Keratinocyte (primary cell): Measurements from ENCODE around the gene PPARA. TPM values are rescaled to one million over a fixed set of nuclear protein-coding genes. Genes with fewer than 3 reads are reported as not detected.

Experiments used
- DNase-seq: peaks from one replicate; pipeline ENCODE4 v3.0.0-alpha.2; 2011; ENCODE audit warnings: low read depth, missing footprints, low spot score
- FAIRE-seq: peaks from 2 replicates; lab custom pipeline; 2011; peaks lifted over from hg19 to GRCh38; lab: Jason Lieb, UNC
- H2AFZ ChIP-seq: 2 replicates; pipeline ENCODE4 v1.6.0; 2012; ENCODE audit warnings: low read length, control low read depth, inconsistent platforms; ENCODE audit not compliant: control insufficient read depth
- H3K27ac ChIP-seq: 2 replicates; pipeline ENCODE4 v1.5.1; 2011; ENCODE audit warnings: low read length; ENCODE audit not compliant: control insufficient read depth, insufficient read depth
- H3K27me3 ChIP-seq: 3 replicates; pipeline ENCODE4 v1.6.0; 2011; ENCODE audit warnings: low read length; ENCODE audit not compliant: control insufficient read depth, insufficient read depth; ENCODE audit errors: extremely low read depth
- H3K36me3 ChIP-seq, 2 experiments: 2 replicates in 1 of 2; 3 replicates in 1 of 2; pipeline ENCODE4 v1.5.1; 2011; ENCODE audit warnings: low read length in 2 of 2, mild to moderate bottlenecking in 1 of 2; ENCODE audit not compliant: control insufficient read depth in 2 of 2, insufficient read depth in 2 of 2; ENCODE audit errors: extremely low read depth in 1 of 2
- H3K4me1 ChIP-seq: 3 replicates; pipeline ENCODE4 v1.5.1; 2011; ENCODE audit warnings: low read length; ENCODE audit not compliant: control insufficient read depth, insufficient read depth; ENCODE audit errors: extremely low read depth
- H3K4me2 ChIP-seq: 3 replicates; pipeline ENCODE4 v1.6.0; 2011; ENCODE audit warnings: low read depth, low read length; ENCODE audit not compliant: control insufficient read depth, insufficient read depth; ENCODE audit errors: extremely low read depth
- H3K4me3 ChIP-seq, 3 experiments: fragments of 200-600 bp in 1 of 3; sonication (generic) in 1 of 3; 2 replicates in 2 of 3; 3 replicates in 1 of 3; pipeline ENCODE4 v1.5.1; 2011 to 2016; ENCODE audit warnings: low read length in 3 of 3, mild to moderate bottlenecking in 3 of 3, control low read depth in 2 of 3, inconsistent platforms in 1 of 3, low read depth in 1 of 3, mixed read lengths in 1 of 3, mixed run types in 1 of 3, moderate library complexity in 1 of 3; ENCODE audit not compliant: control insufficient read depth in 2 of 3, insufficient read depth in 2 of 3; ENCODE audit errors: extremely low read depth in 1 of 3
- H3K79me2 ChIP-seq: 2 replicates; pipeline ENCODE4 v1.6.0; 2012; ENCODE audit warnings: low read length; ENCODE audit not compliant: control insufficient read depth, insufficient read depth
- H3K9ac ChIP-seq: 3 replicates; pipeline ENCODE4 v1.6.0; 2011; ENCODE audit warnings: low read length; ENCODE audit not compliant: control insufficient read depth, insufficient read depth; ENCODE audit errors: extremely low read depth
- H3K9me1 ChIP-seq: 3 replicates; pipeline ENCODE4 v1.6.0; 2011; ENCODE audit warnings: low read length; ENCODE audit not compliant: control insufficient read depth, insufficient read depth; ENCODE audit errors: extremely low read depth
- H3K9me3 ChIP-seq: 2 replicates; pipeline ENCODE4 v1.5.1; 2012; ENCODE audit warnings: low read depth, low read length; ENCODE audit not compliant: control insufficient read depth
- H4K20me1 ChIP-seq: 3 replicates; pipeline ENCODE4 v1.6.0; 2011; ENCODE audit warnings: low read length; ENCODE audit not compliant: control insufficient read depth, insufficient read depth; ENCODE audit errors: extremely low read depth
- EZH2 ChIP-seq: IDR thresholded peaks from one replicate; pipeline ENCODE4 v1.6.1; 2012; ENCODE audit warnings: inconsistent platforms, mild to moderate bottlenecking, low read length, moderate library complexity
- dilution Hi-C: fragments of 300-500 bp; cut with MboI; formaldehyde crosslinking; loops from one replicate; pipeline ENCODE4 v1.7.0; 2020; ENCODE audit warnings: low sequenced_read_pairs; ENCODE audit not compliant: extremely low pct_ligation_motif_present
- polyA plus RNA-seq, 5 experiments: library from polyadenylated mRNA; depleted of rRNA in 3 of 5; stranded (reverse) in 3 of 5; stranded (forward) in 1 of 5; unstranded in 1 of 5; fragments of >200 nt; gene quantifications; 1 replicate in 1 of 5; 2 replicates in 3 of 5; 3 replicates in 1 of 5; pipeline versions ENCODE4 v1.2.1 to v1.2.3, GENCODE V29; 2011 to 2012; ENCODE audit warnings: missing spikeins in 2 of 5, low read depth in 1 of 5, low replicate concordance in 1 of 5
- TF ChIP-seq, protein P1 (sequence below), 3 experiments: IDR thresholded peaks in 1 of 3; conservative IDR thresholded peaks in 1 of 3; optimal IDR thresholded peaks in 1 of 3; 2 replicates in 2 of 3; 3 replicates in 1 of 3; pipeline versions ENCODE3 to v1.5.1; 2011; ENCODE audit warnings: low read length in 3 of 3, mild to moderate bottlenecking in 3 of 3, moderate library complexity in 2 of 3, control low read depth in 1 of 3, inconsistent platforms in 1 of 3; ENCODE audit not compliant: insufficient read depth in 2 of 3; ENCODE audit errors: extremely low read depth in 1 of 3

Gene PPARA
- polyA plus RNA-seq, 1 donor (not counting 4 experiments of a cell fraction or from before 2014, with no cell fraction given): 4.9 TPM

DNA sequence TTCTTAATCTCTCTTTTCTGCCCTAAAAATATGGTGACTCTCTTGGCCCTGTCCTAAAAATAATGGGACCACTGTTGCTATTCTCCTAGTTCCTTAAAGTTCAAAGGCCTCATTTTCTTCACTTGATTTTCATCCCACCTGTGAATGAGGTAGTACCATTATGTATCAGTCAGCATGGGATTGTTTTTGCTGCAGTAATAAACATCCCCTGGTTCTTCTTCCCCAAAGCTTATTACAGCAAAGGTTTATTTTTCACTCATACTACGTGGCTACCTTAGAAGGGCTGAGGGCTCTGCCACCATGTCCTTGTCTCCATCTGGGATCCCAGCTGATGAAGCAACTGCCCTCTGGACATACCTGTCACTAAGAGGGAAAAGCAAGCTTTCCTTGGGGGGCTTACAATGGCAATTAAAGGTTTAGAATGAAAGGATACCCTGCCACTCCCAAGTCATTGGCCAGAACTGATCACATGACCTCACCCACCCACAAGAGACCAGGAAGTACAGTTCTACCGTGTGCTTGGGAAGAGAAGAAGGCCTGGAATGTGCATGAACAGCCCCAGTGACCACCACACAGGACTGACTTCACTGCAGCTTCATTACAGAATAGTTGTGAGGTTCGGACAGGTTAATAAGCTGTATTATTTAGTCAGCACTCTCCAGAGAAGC lies 125.3 kb downstream of the PPARA start:
- Histone ChIP-seq H3K4me3 (no peak overlapping the region), H3K27ac (no peak overlapping the region), H3K27me3 (no peaks in the 10 kb centered on the region), H4K20me1 (no peaks in the 10 kb centered on the region), H3K4me1 (no peaks in the 10 kb centered on the region), H2AFZ (no peak overlapping the region), H3K9me3 (no peaks in the 10 kb centered on the region), H3K4me2 (no peak overlapping the region), H3K36me3 (peaks cover 24% of the 10 kb centered on the region in 2 experiments), H3K79me2 (no peaks in the 10 kb centered on the region), H3K9me1 (no peaks in the 10 kb centered on the region), H3K9ac (no peak overlapping the region)
- DNase-seq: no peak
- dilution Hi-C loops: no loop called here
- TF ChIP-seq EZH2: no peak
- TF ChIP-seq, protein P1, sequence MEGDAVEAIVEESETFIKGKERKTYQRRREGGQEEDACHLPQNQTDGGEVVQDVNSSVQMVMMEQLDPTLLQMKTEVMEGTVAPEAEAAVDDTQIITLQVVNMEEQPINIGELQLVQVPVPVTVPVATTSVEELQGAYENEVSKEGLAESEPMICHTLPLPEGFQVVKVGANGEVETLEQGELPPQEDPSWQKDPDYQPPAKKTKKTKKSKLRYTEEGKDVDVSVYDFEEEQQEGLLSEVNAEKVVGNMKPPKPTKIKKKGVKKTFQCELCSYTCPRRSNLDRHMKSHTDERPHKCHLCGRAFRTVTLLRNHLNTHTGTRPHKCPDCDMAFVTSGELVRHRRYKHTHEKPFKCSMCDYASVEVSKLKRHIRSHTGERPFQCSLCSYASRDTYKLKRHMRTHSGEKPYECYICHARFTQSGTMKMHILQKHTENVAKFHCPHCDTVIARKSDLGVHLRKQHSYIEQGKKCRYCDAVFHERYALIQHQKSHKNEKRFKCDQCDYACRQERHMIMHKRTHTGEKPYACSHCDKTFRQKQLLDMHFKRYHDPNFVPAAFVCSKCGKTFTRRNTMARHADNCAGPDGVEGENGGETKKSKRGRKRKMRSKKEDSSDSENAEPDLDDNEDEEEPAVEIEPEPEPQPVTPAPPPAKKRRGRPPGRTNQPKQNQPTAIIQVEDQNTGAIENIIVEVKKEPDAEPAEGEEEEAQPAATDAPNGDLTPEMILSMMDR (optimal IDR thresholded peaks at IDR 0.05 in 1 of 3, IDR thresholded peaks at IDR 0.05 in 1 of 3, conservative IDR thresholded peaks at IDR 0.05 in 1 of 3; ENCODE audit: extremely low read depth in 1 of 3, insufficient read depth in 2 of 3, low read length in 3 of 3): no peak
- no peak for FAIRE-seq

DNA sequence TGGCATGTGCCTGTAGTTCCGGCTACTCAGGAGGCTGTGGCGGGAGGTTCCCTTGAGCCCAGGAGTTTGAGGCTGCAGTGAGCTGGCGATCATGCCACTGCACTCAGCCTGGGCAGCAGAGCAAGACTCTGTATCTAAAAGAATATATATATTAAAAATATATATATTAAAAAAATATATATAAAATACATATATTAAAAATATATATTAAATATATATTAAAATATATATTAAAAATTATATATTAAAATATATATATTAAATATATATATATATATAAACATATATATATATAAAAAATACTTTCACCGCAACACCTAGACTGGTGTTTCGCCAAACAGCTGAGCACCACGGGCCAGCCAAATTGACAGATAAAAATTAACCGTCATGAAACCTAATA lies 126.2 kb downstream of the PPARA start:
- Histone ChIP-seq H3K79me2 (no peaks in the 10 kb centered on the region), H3K4me3 (no peak overlapping the region), H3K9me3 (no peaks in the 10 kb centered on the region), H4K20me1 (no peaks in the 10 kb centered on the region), H3K27me3 (no peaks in the 10 kb centered on the region), H3K4me1 (no peaks in the 10 kb centered on the region), H3K4me2 (no peak overlapping the region), H3K36me3 (peaks cover 24% of the 10 kb centered on the region in 2 experiments), H3K27ac (no peak overlapping the region), H3K9ac (no peak overlapping the region), H3K9me1 (no peaks in the 10 kb centered on the region), H2AFZ (no peak overlapping the region)
- dilution Hi-C loops: no loop called here
- FAIRE-seq (no peak), DNase-seq (no peak)
- TF ChIP-seq EZH2: no peak
- TF ChIP-seq, protein P1 (optimal IDR thresholded peaks at IDR 0.05 in 1 of 3, IDR thresholded peaks at IDR 0.05 in 1 of 3, conservative IDR thresholded peaks at IDR 0.05 in 1 of 3; ENCODE audit: extremely low read depth in 1 of 3, insufficient read depth in 2 of 3, low read length in 3 of 3): no peak
